Epithelial cell of proximal tubule (primary cell): Measurements from ENCODE around the gene DGLUCY. TPM values are rescaled to one million over a fixed set of nuclear protein-coding genes. Genes with fewer than 3 reads are reported as not detected.
A peak's percentile ranks its signal among the peaks of the same experiment; 100 is the strongest.
"Not testable (repeated sequence)": the region's sequence is repeated elsewhere in the genome, so short reads cannot be mapped to it uniquely, and the experiment has no call there.

Experiments used
- DNase-seq: peaks from one replicate; pipeline ENCODE4 v3.0.0-alpha.2; 2011; ENCODE audit warnings: low read depth
- H3K4me3 ChIP-seq: 2 replicates; pipeline ENCODE4 v1.5.1; 2011; ENCODE audit warnings: low read depth, mild to moderate bottlenecking, low read length
- CTCF ChIP-seq: conservative IDR thresholded peaks from 2 replicates; pipeline ENCODE4 v1.5.1; 2012; ENCODE audit warnings: low read depth, mild to moderate bottlenecking, low read length
- total RNA-seq: library from RNA; depleted of rRNA; stranded (reverse); fragments of >200 nt; gene quantifications from 2 replicates; pipeline ENCODE4 v1.2.3, GENCODE V29; 2015

DGLUCY gene
- total RNA-seq, 1 donor from 2014 or later, result 21.6 TPM

GRCh38 chr14:91117960-91118359 lies 4.1 kb downstream of the DGLUCY start:
- DNase-seq, result no peak
- TF ChIP-seq CTCF, result no peak
- H3K4me3 ChIP-seq, result no peak overlapping the region

GRCh38 chr14:91118511-91119068 lies 4.7 kb downstream of the DGLUCY start:
- no peak overlapping the region for H3K4me3 ChIP-seq
- TF ChIP-seq CTCF, result no peak
- no peak for DNase-seq

- H3K4me3 ChIP-seq, result no peak overlapping the region
- no peak for TF ChIP-seq CTCF
- DNase-seq, result peak; percentile 63
Measured at GRCh38 chr14:91119556-91120311, 5.9 kb downstream of the DGLUCY start.

GRCh38 chr14:91123201-91123600 lies 9.3 kb downstream of the DGLUCY start:
- no peak for TF ChIP-seq CTCF
- H3K4me3 ChIP-seq, result no peak overlapping the region
- DNase-seq, result no peak

- DNase-seq, H3K4me3 ChIP-seq: not testable (repeated sequence)
Measured at GRCh38 chr14:91124406-91125270, 10.8 kb downstream of the DGLUCY start.

- no peak for TF ChIP-seq CTCF
- no peak for DNase-seq
- no peak overlapping the region for H3K4me3 ChIP-seq
Measured at GRCh38 chr14:91125271-91125660, 11.4 kb downstream of the DGLUCY start.

- DNase-seq, result no peak
- H3K4me3 ChIP-seq, result no peak overlapping the region
- no peak for TF ChIP-seq CTCF
Measured at GRCh38 chr14:91125801-91126200, 11.9 kb downstream of the DGLUCY start.
